GM21360 (cell line): ENCODE results near the gene CDCP1.

ENCODE experiments used
- ATAC-seq: cut with Tn5 transposase; IDR thresholded peaks from one replicate; pipeline ENCODE4 v1.9.1; 2021; ENCODE audit warnings: mild to moderate bottlenecking, moderate library complexity; ENCODE audit not compliant: unreplicated experiment

CDCP1 gene, protein sequence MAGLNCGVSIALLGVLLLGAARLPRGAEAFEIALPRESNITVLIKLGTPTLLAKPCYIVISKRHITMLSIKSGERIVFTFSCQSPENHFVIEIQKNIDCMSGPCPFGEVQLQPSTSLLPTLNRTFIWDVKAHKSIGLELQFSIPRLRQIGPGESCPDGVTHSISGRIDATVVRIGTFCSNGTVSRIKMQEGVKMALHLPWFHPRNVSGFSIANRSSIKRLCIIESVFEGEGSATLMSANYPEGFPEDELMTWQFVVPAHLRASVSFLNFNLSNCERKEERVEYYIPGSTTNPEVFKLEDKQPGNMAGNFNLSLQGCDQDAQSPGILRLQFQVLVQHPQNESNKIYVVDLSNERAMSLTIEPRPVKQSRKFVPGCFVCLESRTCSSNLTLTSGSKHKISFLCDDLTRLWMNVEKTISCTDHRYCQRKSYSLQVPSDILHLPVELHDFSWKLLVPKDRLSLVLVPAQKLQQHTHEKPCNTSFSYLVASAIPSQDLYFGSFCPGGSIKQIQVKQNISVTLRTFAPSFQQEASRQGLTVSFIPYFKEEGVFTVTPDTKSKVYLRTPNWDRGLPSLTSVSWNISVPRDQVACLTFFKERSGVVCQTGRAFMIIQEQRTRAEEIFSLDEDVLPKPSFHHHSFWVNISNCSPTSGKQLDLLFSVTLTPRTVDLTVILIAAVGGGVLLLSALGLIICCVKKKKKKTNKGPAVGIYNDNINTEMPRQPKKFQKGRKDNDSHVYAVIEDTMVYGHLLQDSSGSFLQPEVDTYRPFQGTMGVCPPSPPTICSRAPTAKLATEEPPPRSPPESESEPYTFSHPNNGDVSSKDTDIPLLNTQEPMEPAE

DNA sequence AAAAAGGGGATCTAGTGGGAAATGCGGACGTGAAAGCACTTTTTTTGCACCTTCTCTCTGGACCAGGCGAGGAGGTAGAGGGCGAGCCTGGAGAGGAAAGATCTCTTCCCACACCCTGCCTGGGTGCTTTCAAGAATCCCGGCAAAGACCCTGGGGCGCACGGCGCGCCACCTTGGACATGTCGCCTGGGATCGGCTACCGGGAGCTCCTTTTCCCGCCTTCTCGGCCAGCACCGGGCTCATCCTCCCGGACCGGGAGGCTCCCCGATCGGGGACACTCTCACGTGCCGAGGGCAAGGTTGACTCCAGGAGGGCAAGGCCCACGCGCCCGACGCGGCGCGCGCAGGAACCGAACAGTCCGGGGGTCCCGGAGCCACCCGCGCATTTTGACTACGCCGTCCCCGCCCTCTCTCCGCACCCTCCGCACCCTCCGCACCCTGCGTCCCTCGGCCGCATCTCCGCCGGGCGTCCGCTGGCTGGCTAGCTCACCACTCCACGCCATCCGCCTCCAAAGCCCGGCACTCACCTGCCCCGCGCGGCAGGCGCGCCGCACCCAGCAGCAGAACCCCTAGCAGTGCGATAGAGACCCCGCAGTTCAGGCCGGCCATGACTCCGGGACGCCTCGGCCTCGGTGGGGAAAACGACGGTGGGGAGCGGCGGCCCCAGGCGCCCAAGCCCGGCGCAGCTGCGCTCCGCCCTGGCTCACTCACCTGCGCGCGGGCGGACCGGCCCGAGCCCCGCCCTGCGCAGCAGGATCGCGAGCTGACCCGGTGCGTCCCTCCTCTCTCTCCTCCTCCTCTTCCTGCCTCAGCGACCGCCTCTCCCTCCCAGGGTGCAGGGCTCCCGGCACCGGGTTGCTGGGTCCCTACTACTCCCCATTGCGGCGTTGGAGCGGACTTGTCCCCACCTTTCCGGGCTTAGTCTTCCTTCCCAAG lies at the start of gene CDCP1:
TSS of gene CDCP1 (minus strand) at position 698 of the 934 bp plus-strand sequence. CDS start at position 607, 91 bp downstream.
- ATAC-seq = no peak

DNA sequence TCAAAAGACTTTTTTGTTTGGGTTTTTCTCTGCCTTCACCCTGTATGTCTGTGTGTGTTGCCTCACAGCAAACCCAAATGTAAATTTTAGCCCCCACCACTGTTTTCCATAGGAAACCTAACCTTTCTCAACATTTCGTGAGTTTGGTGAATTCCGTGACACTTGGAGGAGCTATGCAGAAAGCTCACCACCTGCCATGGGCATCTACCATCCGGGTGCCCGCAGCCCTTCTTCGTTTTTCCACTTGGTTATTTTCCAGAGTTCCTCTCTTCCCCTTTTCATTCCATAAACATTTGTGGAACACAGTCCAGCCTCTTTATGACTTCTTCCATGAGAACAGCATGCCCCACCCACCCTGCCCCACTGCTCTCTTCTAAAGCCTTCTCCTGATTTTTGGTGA lies 48.6 kb upstream of the CDCP1 start:
- no peak for ATAC-seq

DNA sequence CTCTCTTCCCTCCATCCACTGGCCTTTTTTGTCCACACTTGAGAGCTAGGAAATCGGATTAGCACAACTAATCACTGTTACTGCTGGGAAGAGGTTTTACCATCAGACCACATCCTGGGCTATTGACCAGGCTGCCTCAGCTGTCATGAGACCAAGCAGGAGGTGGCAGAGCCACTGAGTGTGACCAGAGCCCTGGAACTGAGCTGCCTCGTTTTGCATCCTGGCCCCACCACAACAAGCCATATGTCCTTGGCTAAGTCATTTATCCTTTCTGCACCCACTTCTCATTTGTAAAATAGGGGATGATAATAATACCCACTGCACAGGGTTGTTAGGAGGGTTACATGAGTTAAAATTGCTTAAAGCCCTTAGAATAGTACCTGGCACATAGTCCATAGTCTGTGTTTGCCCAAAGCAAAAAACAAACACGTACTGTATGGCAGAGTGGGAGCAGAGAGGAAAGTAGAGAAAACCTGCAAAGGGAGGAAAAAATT lies 45.8 kb upstream of the CDCP1 start:
- no peak for ATAC-seq

DNA sequence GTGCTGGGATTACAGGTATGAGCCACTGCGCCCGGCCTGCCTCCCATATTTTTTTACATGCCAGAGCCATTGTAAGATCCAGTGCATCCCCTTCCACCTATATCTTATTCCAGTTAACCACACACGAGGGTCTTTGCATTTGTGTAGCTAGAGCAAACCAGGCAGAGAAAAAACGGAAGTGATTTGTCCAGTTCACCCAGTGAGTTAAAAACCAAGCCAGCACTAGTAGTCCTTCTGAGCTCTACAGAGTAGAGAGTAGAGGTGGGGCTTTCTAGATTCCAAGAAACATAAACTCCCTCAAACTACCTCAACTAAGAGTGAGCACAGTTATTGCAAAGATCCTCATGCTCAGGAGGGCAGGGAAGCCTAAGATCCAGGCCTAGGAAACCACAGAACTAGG lies 45.2 kb upstream of the CDCP1 start:
- no peak for ATAC-seq

DNA sequence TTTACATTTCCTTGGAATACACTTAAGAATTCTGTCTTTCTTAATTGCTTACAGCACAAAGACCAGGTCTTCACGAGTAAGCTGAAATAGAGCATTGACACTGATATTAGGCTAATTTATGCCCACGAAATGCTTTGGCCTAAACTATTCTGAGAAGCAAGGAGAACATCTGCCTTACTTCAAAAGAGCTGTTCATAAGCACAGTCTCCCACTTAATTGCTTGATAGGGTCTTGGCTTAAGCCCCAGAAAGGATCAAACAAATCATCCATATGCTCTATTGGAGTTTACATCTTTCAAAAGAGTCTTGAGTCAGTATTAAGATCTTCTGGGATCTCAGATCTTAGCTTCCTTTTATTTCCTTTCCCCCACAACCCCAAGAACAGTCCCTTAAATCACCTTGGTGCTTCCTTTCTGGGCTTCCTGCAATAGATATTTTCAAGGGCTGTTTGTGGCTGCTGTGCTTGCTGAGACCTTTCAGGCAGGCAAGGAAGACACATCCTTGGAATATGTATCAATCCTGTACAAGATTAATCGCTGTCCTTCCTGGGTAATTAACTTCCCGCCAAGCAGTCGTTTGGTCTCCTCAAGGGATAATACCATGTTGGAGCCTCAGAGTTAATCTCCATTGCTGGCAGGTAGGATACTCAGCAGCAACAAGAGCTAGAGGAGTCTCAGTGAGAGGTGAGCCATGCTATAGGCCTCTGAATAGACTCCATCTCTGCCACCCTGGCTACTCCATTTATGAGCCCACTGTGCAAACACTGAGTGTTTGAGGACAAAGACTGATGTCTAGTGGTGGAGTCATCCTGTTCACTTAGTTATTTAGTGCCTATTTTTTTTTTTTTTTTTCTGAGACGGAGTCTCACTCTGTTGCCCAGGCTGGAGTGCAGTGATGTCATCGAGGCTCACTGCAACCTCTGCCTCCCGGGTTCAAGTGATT lies 42.8 kb upstream of the CDCP1 start:
- no peak for ATAC-seq

DNA sequence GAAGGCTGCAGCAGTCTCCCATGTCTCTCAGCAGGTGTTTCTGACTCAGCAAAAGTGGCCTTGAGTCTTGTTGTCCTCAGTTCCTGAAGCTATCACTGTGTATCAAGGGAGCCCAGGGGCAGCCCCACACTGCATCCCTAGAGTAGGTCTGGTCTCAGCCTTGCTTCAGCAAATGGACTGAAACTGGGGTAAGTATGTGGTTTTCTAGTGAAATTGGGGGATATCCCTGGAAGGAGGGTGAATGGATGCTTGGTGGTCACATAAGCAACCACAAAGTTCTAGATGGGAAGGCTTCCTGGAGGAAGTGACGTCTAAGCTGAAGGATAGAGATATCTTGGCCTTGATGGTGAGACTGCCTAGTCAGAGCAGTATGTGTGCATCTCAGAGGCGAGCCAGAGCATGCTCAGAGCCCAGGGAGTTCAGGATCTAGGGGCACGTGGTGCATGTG lies 41.5 kb upstream of the CDCP1 start:
- no peak for ATAC-seq

DNA sequence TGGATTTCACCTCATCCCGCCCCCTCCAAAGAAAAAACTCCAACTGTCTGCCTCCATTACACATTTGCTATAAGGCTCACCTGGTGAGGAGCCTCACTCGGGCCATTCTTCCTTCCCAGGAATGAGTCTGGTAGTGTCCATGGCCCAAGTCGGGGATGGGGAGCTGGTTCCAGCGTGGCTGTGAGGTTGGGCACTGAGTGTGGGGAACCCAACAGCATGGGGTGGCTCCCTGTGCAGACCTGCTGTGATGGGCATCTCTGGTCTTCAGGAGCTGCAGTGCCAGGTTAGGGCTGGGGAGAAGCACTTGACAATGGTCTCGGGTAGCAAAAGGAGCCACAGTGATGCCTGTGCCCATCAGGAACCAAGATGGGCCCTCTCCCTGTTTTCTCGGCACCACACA lies 40.7 kb upstream of the CDCP1 start:
- no peak for ATAC-seq

DNA sequence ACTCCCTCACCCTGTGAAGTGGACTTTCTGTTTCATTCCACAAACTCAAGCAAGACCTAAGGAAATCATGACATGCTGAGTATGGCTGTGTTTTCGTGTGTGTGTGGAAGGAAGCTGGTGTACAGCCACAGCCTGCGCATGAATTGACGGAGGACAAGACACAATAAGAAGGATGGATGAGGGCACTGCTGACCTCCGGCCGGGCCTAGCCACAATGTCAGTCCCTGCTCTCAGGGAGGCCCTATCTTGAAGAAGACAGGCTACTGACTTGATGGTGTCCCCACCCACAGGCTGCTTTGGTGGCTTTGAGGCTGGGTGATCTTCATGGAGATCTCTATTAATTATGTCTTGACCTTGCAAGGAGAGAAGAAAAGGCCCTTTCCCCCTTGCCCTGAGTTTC lies 39.3 kb upstream of the CDCP1 start:
- no peak for ATAC-seq

DNA sequence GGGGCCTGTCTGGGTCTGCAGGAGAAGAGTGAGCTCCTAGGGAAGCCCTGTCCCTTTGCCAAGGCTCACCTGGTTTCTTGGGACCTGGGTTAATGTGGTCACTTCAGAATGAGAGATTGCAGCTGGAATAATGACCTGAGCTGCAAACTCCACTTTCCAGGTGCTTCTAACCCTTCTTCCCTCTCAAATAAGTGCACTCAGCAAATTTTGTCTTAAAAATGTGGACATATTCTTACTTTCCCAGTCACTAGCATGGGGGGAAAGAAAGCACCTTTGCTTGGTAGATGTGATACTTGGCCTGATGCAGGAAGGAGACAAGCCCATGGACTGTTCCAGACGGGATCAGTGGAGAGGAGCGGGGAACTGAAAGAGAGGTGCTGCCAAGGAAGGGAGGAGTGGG lies 38.9 kb upstream of the CDCP1 start:
- no peak for ATAC-seq

DNA sequence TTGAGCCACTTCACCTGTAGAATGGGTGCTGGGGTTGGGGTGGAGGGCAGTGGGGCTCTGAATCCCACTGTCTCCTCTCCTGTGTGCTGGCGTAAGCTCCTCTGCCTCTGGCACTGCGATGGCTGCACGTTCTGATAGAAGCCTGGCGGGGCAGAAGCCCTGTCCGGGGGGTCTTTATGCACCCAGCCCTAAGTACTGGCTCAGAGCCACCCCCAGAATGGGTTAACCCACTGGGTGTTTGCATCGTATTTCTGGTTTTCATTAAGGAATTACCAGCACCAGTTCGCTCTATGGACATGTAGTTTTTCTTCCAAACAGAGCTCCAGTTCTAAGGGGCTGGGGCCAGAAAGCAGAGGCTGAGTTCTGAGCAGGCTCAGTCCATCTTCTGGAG lies 37.7 kb upstream of the CDCP1 start:
- ATAC-seq = no peak

DNA sequence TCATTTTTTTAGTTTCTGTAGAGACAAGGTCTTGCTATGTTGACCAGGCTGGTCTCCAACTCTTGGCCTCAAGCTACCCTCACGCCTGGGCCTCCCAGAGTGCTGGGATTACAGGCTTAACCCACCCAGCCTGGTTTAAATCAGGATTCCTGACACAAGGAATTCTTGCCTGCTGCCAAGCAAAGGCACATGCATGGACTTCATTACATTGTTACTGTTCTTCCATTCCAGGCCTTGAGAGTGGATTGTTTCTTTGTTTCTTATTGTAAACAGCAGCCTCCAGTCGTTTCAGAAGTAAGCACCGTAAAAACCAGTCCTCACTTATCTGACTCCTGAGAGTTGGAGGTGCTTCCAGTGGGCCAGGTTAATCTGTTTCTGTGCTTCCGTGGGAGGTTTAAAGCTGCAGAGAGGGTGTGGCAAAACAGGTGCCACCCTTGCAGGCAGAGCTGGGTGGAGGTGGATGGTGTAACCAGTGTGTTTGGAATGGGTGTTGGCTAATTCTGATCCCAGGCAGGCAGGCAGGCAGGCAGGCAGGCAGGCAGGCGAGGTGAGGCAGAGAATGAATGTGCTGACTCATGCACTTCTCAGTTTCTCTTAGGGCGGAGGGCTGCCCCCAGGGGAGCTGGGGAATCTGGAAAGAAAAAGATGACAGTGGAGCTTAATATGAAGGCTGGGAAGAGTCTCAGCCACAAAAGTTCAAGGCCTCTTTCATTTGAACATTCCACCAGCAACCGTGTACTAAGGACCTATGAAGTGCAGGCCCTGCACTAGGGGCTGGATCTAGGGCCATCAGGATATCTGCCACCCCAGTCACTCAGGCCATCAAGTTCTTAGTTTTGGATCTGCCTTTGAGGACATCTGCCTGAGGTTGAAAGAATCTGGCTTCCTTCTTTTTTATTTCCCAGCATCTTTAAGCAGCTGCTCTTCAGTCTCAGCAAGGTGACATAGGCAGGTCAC lies 37.0 kb upstream of the CDCP1 start:
- no peak for ATAC-seq

DNA sequence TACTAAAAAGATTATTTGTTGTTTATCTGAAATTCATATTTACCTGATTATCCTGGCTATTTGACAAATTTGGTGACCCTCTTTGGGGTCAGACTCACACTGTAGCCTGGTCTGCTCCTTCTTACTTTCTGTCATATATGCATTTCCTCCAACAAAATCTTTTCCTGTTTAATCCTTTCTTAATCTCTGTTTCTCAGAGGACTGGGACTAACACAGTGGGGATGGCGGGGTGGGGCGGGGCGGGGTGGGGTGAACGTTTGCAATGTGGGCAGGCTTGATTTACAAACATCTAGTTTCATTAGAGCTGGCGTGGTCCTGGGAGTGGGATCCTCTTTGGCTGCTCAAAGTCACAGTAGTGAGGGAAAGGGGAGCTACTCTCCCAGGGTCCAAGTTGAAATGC lies 35.3 kb upstream of the CDCP1 start:
- ATAC-seq = no peak

DNA sequence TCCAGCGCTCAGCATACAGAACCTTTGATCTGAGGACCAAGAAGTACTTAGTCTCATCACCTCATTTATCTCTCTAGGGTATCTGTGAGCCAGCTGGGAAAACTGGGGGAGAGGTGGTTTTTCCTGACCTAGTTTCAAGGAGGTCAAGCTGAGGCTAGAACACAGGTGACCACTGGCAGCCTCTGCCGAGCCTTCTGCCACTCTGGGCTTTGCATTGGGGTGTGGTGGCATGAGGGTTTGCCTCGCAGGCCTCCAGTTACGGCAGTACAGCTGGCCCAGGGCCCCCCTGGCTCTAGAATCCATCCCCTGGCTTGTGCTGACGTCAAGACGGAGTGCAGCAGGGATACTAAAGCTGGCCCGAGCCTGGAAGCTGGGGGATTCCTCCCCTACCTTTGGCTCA lies 34.7 kb upstream of the CDCP1 start:
- no peak for ATAC-seq

DNA sequence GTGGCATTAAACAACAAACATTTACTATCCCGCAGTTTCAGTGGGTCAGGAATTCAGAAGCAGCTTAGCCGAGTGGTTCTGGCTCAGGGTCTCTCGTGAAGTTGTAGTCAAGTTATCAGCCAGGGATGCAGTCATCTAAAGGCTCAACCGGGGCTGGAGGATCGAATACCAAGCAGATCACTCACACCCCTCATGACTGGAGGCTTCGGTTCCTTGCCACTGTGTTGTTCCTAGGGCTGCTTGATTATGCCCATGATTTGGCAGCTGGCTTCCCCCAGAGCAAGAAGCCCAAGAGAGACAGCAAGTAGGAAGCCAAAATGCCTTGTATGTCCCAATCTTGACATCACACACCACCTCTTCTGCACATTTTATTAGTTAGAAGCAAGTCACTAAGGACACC lies 33.9 kb upstream of the CDCP1 start:
- ATAC-seq = no peak

DNA sequence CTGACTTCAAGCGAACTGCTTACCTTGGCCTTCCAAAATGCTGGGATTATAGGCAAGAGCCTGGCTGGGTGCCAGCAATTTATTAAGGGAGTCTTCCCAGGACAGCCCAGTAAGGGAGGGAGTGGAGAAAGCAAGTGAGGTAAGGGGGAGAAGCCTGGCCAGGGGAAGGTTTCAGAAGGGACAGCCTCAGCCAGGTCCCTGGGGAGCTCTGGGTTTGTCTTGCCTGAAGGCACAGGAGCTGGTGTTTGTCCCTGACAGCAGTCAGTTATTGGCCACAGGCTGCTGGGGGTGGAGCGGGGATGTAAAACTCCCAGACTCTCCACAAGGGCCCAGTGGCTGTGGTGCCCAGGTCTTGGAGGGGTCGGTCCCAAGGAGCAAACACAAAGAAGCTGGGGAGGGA lies 33.0 kb upstream of the CDCP1 start:
- ATAC-seq = no peak

DNA sequence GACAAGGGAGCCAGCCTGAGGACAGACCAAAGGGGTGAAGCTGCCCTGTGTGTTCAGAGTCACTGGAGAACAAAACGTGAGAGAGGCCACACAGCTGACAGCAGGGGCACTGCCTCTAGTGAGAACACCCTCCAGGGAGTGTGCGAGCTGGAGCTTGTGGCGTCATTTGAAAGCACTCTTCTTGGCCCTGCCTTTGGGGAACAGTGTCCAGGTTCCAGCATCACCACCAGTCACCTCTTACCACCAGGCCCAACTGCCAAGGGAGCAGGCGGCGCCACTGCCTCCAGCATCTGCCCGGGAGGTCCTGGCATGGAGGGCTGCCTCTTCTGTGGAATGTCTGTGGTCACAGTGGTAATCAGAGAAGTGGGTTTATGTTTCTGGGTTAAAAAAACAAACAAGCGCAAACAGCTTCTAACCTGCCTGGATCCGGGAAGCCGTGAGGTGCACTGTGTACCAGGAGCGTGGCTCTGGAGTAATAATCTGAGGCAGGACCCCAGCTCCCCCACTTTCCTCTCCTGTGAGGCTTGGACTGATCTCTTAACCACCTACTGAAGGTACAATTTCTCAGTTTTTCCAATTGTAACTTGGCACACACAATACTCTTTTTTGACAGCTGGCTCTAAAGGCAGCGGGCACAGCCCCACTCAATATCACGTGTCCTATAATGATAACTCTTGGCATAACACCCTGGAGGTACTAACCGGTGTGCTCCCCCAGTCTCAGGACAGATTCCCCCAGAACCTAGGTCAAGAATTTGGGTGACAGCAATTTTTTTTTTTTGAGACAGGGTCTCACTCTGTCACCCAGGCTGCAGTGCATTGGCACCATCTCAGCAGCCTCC lies 32.2 kb upstream of the CDCP1 start:
- no peak for ATAC-seq

DNA sequence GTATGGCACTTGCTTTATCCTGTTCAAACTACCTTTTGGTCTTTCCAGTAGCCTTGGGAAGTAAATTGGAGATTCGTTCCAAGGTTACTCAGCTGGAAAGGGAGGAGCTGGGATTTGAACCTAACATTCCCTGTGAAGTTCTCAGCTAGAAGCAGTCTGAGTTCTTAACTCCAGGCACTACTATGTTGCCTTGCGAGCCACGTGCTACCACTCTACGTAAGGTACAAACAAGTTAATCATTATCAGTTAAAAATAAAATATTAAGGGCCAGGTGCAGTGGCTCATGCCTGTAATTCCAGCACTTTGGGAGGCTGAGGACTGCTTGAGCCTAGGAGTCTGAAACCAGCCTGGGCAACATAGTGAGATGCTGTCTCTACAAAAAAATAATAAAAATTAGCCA lies 30.7 kb upstream of the CDCP1 start:
- ATAC-seq = no peak

DNA sequence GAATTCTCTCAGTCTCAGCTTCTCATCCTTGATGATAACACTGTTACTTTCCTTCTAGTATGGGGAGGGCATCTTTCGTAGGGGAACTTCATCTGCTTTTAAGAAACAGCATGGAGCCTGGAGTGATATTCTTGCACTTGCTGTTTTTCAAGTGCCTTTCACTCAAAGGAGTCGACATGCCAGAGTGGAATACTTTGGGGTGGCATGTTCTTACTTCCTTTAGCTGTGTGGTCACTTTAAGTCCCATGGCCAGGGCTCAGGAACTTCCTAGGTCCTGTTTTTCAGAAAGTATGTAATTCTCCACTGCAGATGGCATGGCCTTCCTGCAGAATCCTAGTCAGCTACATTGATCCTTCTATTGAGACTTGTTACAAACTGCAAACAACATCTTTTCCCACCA lies 28.1 kb upstream of the CDCP1 start:
- no peak for ATAC-seq
